Fibroblast of skin of right biceps (primary cell): ENCODE measurements around the gene APCS.
A peak's percentile ranks its signal among the peaks of the same experiment; 100 is the strongest.

ENCODE experiments used
- DNase-seq: peaks from one replicate; pipeline ENCODE4 v3.0.0-alpha.2; 2013

Gene APCS

GRCh38 chr1:159587461-159587951 is at the start of gene APCS:
Gene APCS (plus strand): TSS chr1:159587826. CDS start chr1:159587922, 96 bp downstream.
- DNase-seq = no peak

- DNase-seq = no peak
Observed at GRCh38 chr1:159548126-159548525, 39.5 kb upstream of the APCS start.

- DNase-seq = no peak
Observed at GRCh38 chr1:159554261-159554660, 33.4 kb upstream of the APCS start.

- no peak for DNase-seq
Observed at GRCh38 chr1:159554696-159555095, 32.9 kb upstream of the APCS start.

- no peak for DNase-seq
Observed at GRCh38 chr1:159556931-159557369, 30.7 kb upstream of the APCS start.

- no peak for DNase-seq
Observed at GRCh38 chr1:159560599-159560998, 27.0 kb upstream of the APCS start.

GRCh38 chr1:159561497-159561896 is 26.1 kb upstream of the APCS start:
- DNase-seq = no peak

GRCh38 chr1:159562680-159563079 is 24.9 kb upstream of the APCS start:
- DNase-seq = no peak

GRCh38 chr1:159577446-159577845 is 10.2 kb upstream of the APCS start:
- DNase-seq = no peak

GRCh38 chr1:159580340-159580739 is 7.3 kb upstream of the APCS start:
- no peak for DNase-seq

- DNase-seq = no peak
Observed at GRCh38 chr1:159581422-159581821, 6.2 kb upstream of the APCS start.

- DNase-seq = no peak
Observed at GRCh38 chr1:159584536-159584935, 3.1 kb upstream of the APCS start.

GRCh38 chr1:159591981-159592380 is 4.4 kb downstream of the APCS start:
- DNase-seq = no peak

GRCh38 chr1:159594625-159595405 is 7.2 kb downstream of the APCS start:
- peak; percentile 44 for DNase-seq

- DNase-seq = peak; percentile 92
Observed at GRCh38 chr1:159598196-159598595, 10.6 kb downstream of the APCS start.

- no peak for DNase-seq
Observed at GRCh38 chr1:159600894-159601293, 13.3 kb downstream of the APCS start.

- DNase-seq = no peak
Observed at GRCh38 chr1:159602501-159602999, 14.9 kb downstream of the APCS start.

GRCh38 chr1:159612211-159612885 is 24.7 kb downstream of the APCS start:
- DNase-seq = no peak

- no peak for DNase-seq
Observed at GRCh38 chr1:159632922-159633321, 45.3 kb downstream of the APCS start.
